Activated naive CD4-positive, alpha-beta T cell treated with anti-CD3 and anti-CD28 coated beads, Interleukin-2, amount 50 U/mL, for 24 hours (primary cell): Measurements from ENCODE around the gene GPD2.

Experiments
- H3K27ac Mint-ChIP-seq: one replicate; pipeline ENCODE4 v1.8.0; 2021; ENCODE audit warnings: mild to moderate bottlenecking, mixed read lengths
- H3K27me3 Mint-ChIP-seq: one replicate; pipeline ENCODE4 v1.8.0; 2021; ENCODE audit warnings: mixed read lengths
- H3K36me3 Mint-ChIP-seq: one replicate; pipeline ENCODE4 v1.8.0; 2021; ENCODE audit warnings: mixed read lengths
- H3K4me1 Mint-ChIP-seq: one replicate; pipeline ENCODE4 v1.8.0; 2021; ENCODE audit warnings: mixed read lengths
- H3K4me3 Mint-ChIP-seq: one replicate; pipeline ENCODE4 v1.8.0; 2021; ENCODE audit warnings: mild to moderate bottlenecking, mixed read lengths
- H3K9me3 Mint-ChIP-seq: one replicate; pipeline ENCODE4 v1.8.0; 2021; ENCODE audit warnings: mixed read lengths

The GPD2 gene

GRCh38 chr2:156435718-156436496 is at the start of gene GPD2:
TSS of gene GPD2 (plus strand) at chr2:156436379. CDS start at chr2:156476106, 39,727 bp downstream.
- no peaks in the 10 kb centered on the region for H3K27me3 Mint-ChIP-seq
- peak within 1 kb of the TSS; percentile 99 for H3K4me3 Mint-ChIP-seq
- H3K9me3 Mint-ChIP-seq: no peaks in the 10 kb centered on the region
- H3K27ac Mint-ChIP-seq: peak within 1 kb of the TSS; percentile 100
- no peaks in the 10 kb centered on the region for H3K36me3 Mint-ChIP-seq
- H3K4me1 Mint-ChIP-seq: peaks cover 41% of the 10 kb centered on the region

GRCh38 chr2:156394033-156394741 is 42.0 kb upstream of the GPD2 start:
- H3K9me3 Mint-ChIP-seq: no peaks in the 10 kb centered on the region
- no peak overlapping the region for H3K27ac Mint-ChIP-seq
- no peak overlapping the region for H3K4me3 Mint-ChIP-seq
- no peaks in the 10 kb centered on the region for H3K27me3 Mint-ChIP-seq
- peaks cover 12% of the 10 kb centered on the region for H3K4me1 Mint-ChIP-seq
- H3K36me3 Mint-ChIP-seq: no peaks in the 10 kb centered on the region

- H3K4me1 Mint-ChIP-seq: peaks cover 22% of the 10 kb centered on the region
- no peak overlapping the region for H3K27ac Mint-ChIP-seq
- H3K36me3 Mint-ChIP-seq: no peaks in the 10 kb centered on the region
- H3K27me3 Mint-ChIP-seq: no peaks in the 10 kb centered on the region
- no peak overlapping the region for H3K4me3 Mint-ChIP-seq
- no peaks in the 10 kb centered on the region for H3K9me3 Mint-ChIP-seq
Measured at GRCh38 chr2:156396126-156396525, 40.1 kb upstream of the GPD2 start.

GRCh38 chr2:156397229-156397628 is 39.0 kb upstream of the GPD2 start:
- H3K36me3 Mint-ChIP-seq: no peaks in the 10 kb centered on the region
- H3K27ac Mint-ChIP-seq: peak overlapping the region; percentile 52
- H3K27me3 Mint-ChIP-seq: no peaks in the 10 kb centered on the region
- no peaks in the 10 kb centered on the region for H3K9me3 Mint-ChIP-seq
- no peak overlapping the region for H3K4me3 Mint-ChIP-seq
- peaks cover 31% of the 10 kb centered on the region for H3K4me1 Mint-ChIP-seq

GRCh38 chr2:156398176-156398575 is 38.0 kb upstream of the GPD2 start:
- Mint-ChIP-seq H3K27me3 (no peaks in the 10 kb centered on the region), H3K36me3 (no peaks in the 10 kb centered on the region), H3K27ac (no peak overlapping the region), H3K4me3 (no peak overlapping the region), H3K4me1 (peaks cover 31% of the 10 kb centered on the region), H3K9me3 (no peaks in the 10 kb centered on the region)

GRCh38 chr2:156399224-156399949 is 36.8 kb upstream of the GPD2 start:
- H3K4me1 Mint-ChIP-seq: peaks cover 31% of the 10 kb centered on the region
- peak overlapping the region; percentile 90 for H3K4me3 Mint-ChIP-seq
- H3K36me3 Mint-ChIP-seq: no peaks in the 10 kb centered on the region
- peak overlapping the region; percentile 97 for H3K27ac Mint-ChIP-seq
- no peaks in the 10 kb centered on the region for H3K9me3 Mint-ChIP-seq
- H3K27me3 Mint-ChIP-seq: no peaks in the 10 kb centered on the region

GRCh38 chr2:156399950-156400705 is 36.1 kb upstream of the GPD2 start:
- Mint-ChIP-seq H3K36me3 (no peaks in the 10 kb centered on the region), H3K4me3 (peak overlapping the region; percentile 90), H3K9me3 (no peaks in the 10 kb centered on the region), H3K27me3 (no peaks in the 10 kb centered on the region), H3K27ac (peak overlapping the region; percentile 97), H3K4me1 (peaks cover 31% of the 10 kb centered on the region)

GRCh38 chr2:156400706-156401678 is 35.2 kb upstream of the GPD2 start:
- peaks cover 31% of the 10 kb centered on the region for H3K4me1 Mint-ChIP-seq
- no peaks in the 10 kb centered on the region for H3K36me3 Mint-ChIP-seq
- H3K9me3 Mint-ChIP-seq: no peaks in the 10 kb centered on the region
- no peaks in the 10 kb centered on the region for H3K27me3 Mint-ChIP-seq
- H3K27ac Mint-ChIP-seq: peak overlapping the region; percentile 97
- peak overlapping the region; percentile 90 for H3K4me3 Mint-ChIP-seq

- no peak overlapping the region for H3K27ac Mint-ChIP-seq
- no peak overlapping the region for H3K4me3 Mint-ChIP-seq
- H3K4me1 Mint-ChIP-seq: peaks cover 31% of the 10 kb centered on the region
- H3K36me3 Mint-ChIP-seq: no peaks in the 10 kb centered on the region
- H3K27me3 Mint-ChIP-seq: no peaks in the 10 kb centered on the region
- H3K9me3 Mint-ChIP-seq: no peaks in the 10 kb centered on the region
Measured at GRCh38 chr2:156401861-156402260, 34.3 kb upstream of the GPD2 start.

GRCh38 chr2:156405586-156405985 is 30.6 kb upstream of the GPD2 start:
- H3K4me1 Mint-ChIP-seq: peaks cover 9% of the 10 kb centered on the region
- no peaks in the 10 kb centered on the region for H3K9me3 Mint-ChIP-seq
- no peak overlapping the region for H3K27ac Mint-ChIP-seq
- H3K4me3 Mint-ChIP-seq: no peak overlapping the region
- H3K27me3 Mint-ChIP-seq: peaks cover 3% of the 10 kb centered on the region
- H3K36me3 Mint-ChIP-seq: no peaks in the 10 kb centered on the region

GRCh38 chr2:156411835-156412234 is 24.3 kb upstream of the GPD2 start:
- Mint-ChIP-seq H3K27me3 (peaks cover 3% of the 10 kb centered on the region), H3K36me3 (no peaks in the 10 kb centered on the region), H3K4me1 (no peaks in the 10 kb centered on the region), H3K27ac (no peak overlapping the region), H3K4me3 (no peak overlapping the region), H3K9me3 (no peaks in the 10 kb centered on the region)

GRCh38 chr2:156421851-156422250 is 14.3 kb upstream of the GPD2 start:
- H3K4me3 Mint-ChIP-seq: no peak overlapping the region
- peaks cover 6% of the 10 kb centered on the region for H3K27me3 Mint-ChIP-seq
- no peaks in the 10 kb centered on the region for H3K36me3 Mint-ChIP-seq
- no peak overlapping the region for H3K27ac Mint-ChIP-seq
- no peaks in the 10 kb centered on the region for H3K9me3 Mint-ChIP-seq
- peaks cover 5% of the 10 kb centered on the region for H3K4me1 Mint-ChIP-seq

- Mint-ChIP-seq H3K27ac (no peak overlapping the region), H3K36me3 (no peaks in the 10 kb centered on the region), H3K4me1 (peaks cover 5% of the 10 kb centered on the region), H3K9me3 (no peaks in the 10 kb centered on the region), H3K27me3 (peaks cover 6% of the 10 kb centered on the region), H3K4me3 (no peak overlapping the region)
Measured at GRCh38 chr2:156423674-156424282, 12.4 kb upstream of the GPD2 start.

- Mint-ChIP-seq H3K4me3 (no peak overlapping the region), H3K27ac (no peak overlapping the region), H3K27me3 (peaks cover 6% of the 10 kb centered on the region), H3K36me3 (no peaks in the 10 kb centered on the region), H3K4me1 (peaks cover 22% of the 10 kb centered on the region), H3K9me3 (no peaks in the 10 kb centered on the region)
Measured at GRCh38 chr2:156427074-156427473, 9.1 kb upstream of the GPD2 start.
